ENCODE measurements around the gene CNTFR.

Gene CNTFR

GRCh38 chr9:34620061-34620994 is 30.8 kb upstream of the CNTFR start, which contains the start of gene DCTN3:
Gene DCTN3 (minus strand): TSS chr9:34620495. CDS start chr9:34620464, 31 bp downstream.
- peak; percentile 97 for DNase-seq (ENCODE audit: low spot score)

GRCh38 chr9:34615132-34615531 is 25.6 kb upstream of the CNTFR start:
- no peak for DNase-seq (ENCODE audit: low spot score)

GRCh38 chr9:34612788-34613390 is 23.4 kb upstream of the CNTFR start:
- DNase-seq (ENCODE audit: low spot score), result peak; percentile 89

GRCh38 chr9:34611811-34612787 is 22.6 kb upstream of the CNTFR start, which contains the start of gene RPP25L:
Gene RPP25L (minus strand): TSS chr9:34612097. CDS start chr9:34611296, 801 bp downstream.
- DNase-seq (ENCODE audit: low spot score), result peak; percentile 87

GRCh38 chr9:34611251-34611810 is 21.8 kb upstream of the CNTFR start:
- no peak for DNase-seq (ENCODE audit: low spot score)

GRCh38 chr9:34610434-34611206 is 21.1 kb upstream of the CNTFR start:
- no peak for DNase-seq (ENCODE audit: low spot score)

- no peak for DNase-seq (ENCODE audit: low spot score)
These were observed 17.8 kb upstream of the CNTFR start for GRCh38 chr9:34607331-34607730.

- no peak for DNase-seq (ENCODE audit: low spot score)
These were observed 17.4 kb upstream of the CNTFR start for GRCh38 chr9:34606905-34607304.

- DNase-seq (ENCODE audit: low spot score), result no peak
These were observed 16.7 kb upstream of the CNTFR start for GRCh38 chr9:34606190-34606589.

GRCh38 chr9:34603610-34604231 is 14.2 kb upstream of the CNTFR start:
- DNase-seq (ENCODE audit: low spot score), result peak; percentile 89

- DNase-seq (ENCODE audit: low spot score), result peak; percentile 41
These were observed 12.5 kb upstream of the CNTFR start for GRCh38 chr9:34601937-34602573.

GRCh38 chr9:34600908-34601307 is 11.4 kb upstream of the CNTFR start:
- no peak for DNase-seq (ENCODE audit: low spot score)

GRCh38 chr9:34599546-34599945 is 10.0 kb upstream of the CNTFR start:
- DNase-seq (ENCODE audit: low spot score), result no peak

- DNase-seq (ENCODE audit: low spot score), result no peak
These were observed 4.7 kb upstream of the CNTFR start for GRCh38 chr9:34594177-34594576.

- no peak for DNase-seq (ENCODE audit: low spot score)
These were observed 3.5 kb upstream of the CNTFR start for GRCh38 chr9:34592895-34593601.

GRCh38 chr9:34591917-34592866 is 2.7 kb upstream of the CNTFR start:
- DNase-seq (ENCODE audit: low spot score), result no peak

GRCh38 chr9:34591248-34591916 is 1.9 kb upstream of the CNTFR start:
- DNase-seq (ENCODE audit: low spot score), result peak; percentile 71

Data from NAMALWA (cell line).